Measurements from ENCODE around the gene TWIST2. TPM values are rescaled to one million over a fixed set of nuclear protein-coding genes. Genes with fewer than 3 reads are reported as not detected.
A peak's percentile ranks its signal among the peaks of the same experiment; 100 is the strongest.

TWIST2 gene
- total RNA-seq, 1 experiment from 2014 or later = 5.0 TPM

GRCh38 chr2:238952261-238952919 is 104.5 kb downstream of the TWIST2 start:
- H3K4me1 ChIP-seq (replicated peaks; ENCODE audit: insufficient read depth) = peaks cover 29% of the 10 kb centered on the region
- H3K36me3 ChIP-seq (ENCODE audit: low read depth) = no peaks in the 10 kb centered on the region
- no peak overlapping the region for H3K4me2 ChIP-seq
- H2AFZ ChIP-seq = no peak overlapping the region
- H4K20me1 ChIP-seq (ENCODE audit: insufficient read depth) = no peaks in the 10 kb centered on the region; the same call in 1 of the 2 replicates
- H3K27ac ChIP-seq = no peak overlapping the region
- BruUV-seq (replicated peaks) = no TSS peak
- H3K9me3 ChIP-seq (ENCODE audit: insufficient read depth, low read depth) = 0 out of 2 replicates have a peak, but pooled peaks cover 3% of the 10 kb centered on the region
- DNase-seq = no peak
- no peaks in the 10 kb centered on the region; the same call in 1 of the 2 replicates for H3K9me2 ChIP-seq (ENCODE audit: insufficient read depth)
- no peaks in the 10 kb centered on the region for H3K27me3 ChIP-seq (ENCODE audit: insufficient read depth, low read depth)
- CTCF ChIA-PET = no interaction called here
- no peak overlapping the region for H3K4me3 ChIP-seq
- no peaks in the 10 kb centered on the region for H3K79me2 ChIP-seq (ENCODE audit: low read depth)
- POLR2A ChIA-PET (ENCODE audit: unreplicated experiment) = no interaction called here
- intact Hi-C loops (cut with micrococcal nuclease; ENCODE audit: unreplicated experiment) = no loop called here
- TF ChIP-seq EZH2 (IDR thresholded peaks at IDR 0.05; ENCODE audit: low read depth) = no peak
- TF ChIP-seq, protein P1, sequence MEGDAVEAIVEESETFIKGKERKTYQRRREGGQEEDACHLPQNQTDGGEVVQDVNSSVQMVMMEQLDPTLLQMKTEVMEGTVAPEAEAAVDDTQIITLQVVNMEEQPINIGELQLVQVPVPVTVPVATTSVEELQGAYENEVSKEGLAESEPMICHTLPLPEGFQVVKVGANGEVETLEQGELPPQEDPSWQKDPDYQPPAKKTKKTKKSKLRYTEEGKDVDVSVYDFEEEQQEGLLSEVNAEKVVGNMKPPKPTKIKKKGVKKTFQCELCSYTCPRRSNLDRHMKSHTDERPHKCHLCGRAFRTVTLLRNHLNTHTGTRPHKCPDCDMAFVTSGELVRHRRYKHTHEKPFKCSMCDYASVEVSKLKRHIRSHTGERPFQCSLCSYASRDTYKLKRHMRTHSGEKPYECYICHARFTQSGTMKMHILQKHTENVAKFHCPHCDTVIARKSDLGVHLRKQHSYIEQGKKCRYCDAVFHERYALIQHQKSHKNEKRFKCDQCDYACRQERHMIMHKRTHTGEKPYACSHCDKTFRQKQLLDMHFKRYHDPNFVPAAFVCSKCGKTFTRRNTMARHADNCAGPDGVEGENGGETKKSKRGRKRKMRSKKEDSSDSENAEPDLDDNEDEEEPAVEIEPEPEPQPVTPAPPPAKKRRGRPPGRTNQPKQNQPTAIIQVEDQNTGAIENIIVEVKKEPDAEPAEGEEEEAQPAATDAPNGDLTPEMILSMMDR (conservative IDR thresholded peaks at IDR 0.05) = no peak
- H3F3A ChIP-seq (ENCODE audit: insufficient read depth, low read depth) = peaks cover 14% of the 10 kb centered on the region

GRCh38 chr2:238954841-238955591 is 107.1 kb downstream of the TWIST2 start:
- H3K79me2 ChIP-seq (ENCODE audit: low read depth) = no peaks in the 10 kb centered on the region
- no peak overlapping the region for H2AFZ ChIP-seq
- no peaks in the 10 kb centered on the region for H3K36me3 ChIP-seq (ENCODE audit: low read depth)
- no peaks in the 10 kb centered on the region; the same call in 1 of the 2 replicates for H4K20me1 ChIP-seq (ENCODE audit: insufficient read depth)
- no peak for DNase-seq
- BruUV-seq (replicated peaks) = no TSS peak
- 0 out of 2 replicates have a peak, but pooled peaks cover 3% of the 10 kb centered on the region for H3K9me3 ChIP-seq (ENCODE audit: insufficient read depth, low read depth)
- ChIA-PET CTCF (no interaction called here), POLR2A (ENCODE audit: unreplicated experiment) (no interaction called here)
- H3F3A ChIP-seq (ENCODE audit: insufficient read depth, low read depth) = no peaks in the 10 kb centered on the region
- H3K4me1 ChIP-seq (replicated peaks; ENCODE audit: insufficient read depth) = peaks cover 9% of the 10 kb centered on the region; the same call in 1 of the 2 replicates
- H3K27ac ChIP-seq = no peak overlapping the region
- H3K4me2 ChIP-seq = no peak overlapping the region
- H3K4me3 ChIP-seq = no peak overlapping the region
- intact Hi-C loops (cut with micrococcal nuclease; ENCODE audit: unreplicated experiment) = no loop called here
- peaks cover 9% of the 10 kb centered on the region; the same call in 1 of the 2 replicates for H3K27me3 ChIP-seq (ENCODE audit: insufficient read depth, low read depth)
- TF ChIP-seq, protein P1 (conservative IDR thresholded peaks at IDR 0.05) = no peak
- no peaks in the 10 kb centered on the region; the same call in 1 of the 2 replicates for H3K9me2 ChIP-seq (ENCODE audit: insufficient read depth)

DNA sequence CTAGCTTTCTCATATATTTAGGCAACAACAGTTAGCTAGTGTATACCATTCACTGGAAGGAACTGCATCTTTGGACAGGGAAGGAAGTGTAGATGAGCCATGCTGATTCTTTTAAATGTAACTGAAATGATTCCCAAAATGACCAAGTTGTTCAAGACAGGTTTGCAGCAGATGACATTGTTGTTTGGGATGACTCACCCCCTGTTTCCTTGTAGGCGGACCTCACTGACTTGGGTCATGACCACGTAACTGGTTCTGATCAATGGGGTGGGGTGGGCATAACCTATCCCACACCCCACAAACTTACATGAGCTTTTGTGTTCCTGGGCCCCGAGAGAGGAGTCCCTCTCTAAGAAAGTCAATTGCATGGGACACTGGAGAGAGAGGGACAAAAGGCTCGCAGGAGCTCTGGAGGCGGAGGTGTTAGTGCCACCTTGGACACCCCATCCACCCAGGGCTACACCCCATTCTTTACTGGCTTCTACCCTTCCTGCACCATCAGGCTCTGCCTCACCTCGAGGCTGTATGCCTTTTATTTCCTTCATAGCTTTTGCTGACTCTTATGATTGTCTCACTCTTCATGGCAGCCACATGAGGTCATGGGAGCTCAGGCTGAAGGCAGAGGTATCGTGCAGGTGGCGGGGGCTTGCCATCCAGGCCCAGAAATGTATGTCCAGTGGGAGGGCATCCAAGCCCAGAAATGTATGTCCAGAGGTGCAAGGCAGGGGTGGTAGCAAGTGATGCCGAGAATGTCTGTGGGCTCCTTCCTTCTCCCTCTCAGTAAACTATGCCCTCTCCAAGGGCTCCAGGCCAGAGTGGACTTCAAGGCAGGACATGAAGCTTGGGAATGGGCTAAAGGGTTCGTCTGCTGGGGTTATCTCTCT is 108.0 kb downstream of the TWIST2 start:
- H3K27ac ChIP-seq = no peak overlapping the region
- H3K9me3 ChIP-seq (ENCODE audit: insufficient read depth, low read depth) = 0 out of 2 replicates have a peak, but pooled peaks cover 2% of the 10 kb centered on the region
- no peaks in the 10 kb centered on the region for H3K79me2 ChIP-seq (ENCODE audit: low read depth)
- no peaks in the 10 kb centered on the region for H3K36me3 ChIP-seq (ENCODE audit: low read depth)
- H3K4me2 ChIP-seq = peak overlapping the region; percentile 11; the same call in 1 of the 2 replicates
- H2AFZ ChIP-seq = no peak overlapping the region
- no peak for DNase-seq
- no peaks in the 10 kb centered on the region for H3F3A ChIP-seq (ENCODE audit: insufficient read depth, low read depth)
- no peaks in the 10 kb centered on the region; the same call in 1 of the 2 replicates for H4K20me1 ChIP-seq (ENCODE audit: insufficient read depth)
- no peaks in the 10 kb centered on the region; the same call in 1 of the 2 replicates for H3K9me2 ChIP-seq (ENCODE audit: insufficient read depth)
- ChIA-PET POLR2A (ENCODE audit: unreplicated experiment) (interaction anchor here (0.7 kb wide), 1 partner anchor 81 kb away, joined by 6 read pairs; no protein-coding TSS in a partner anchor), CTCF (interaction anchor here (0.5 kb wide), 1 partner anchor 767 kb away, joined by 3 read pairs; no protein-coding TSS in a partner anchor)
- no peak for TF ChIP-seq EZH2 (IDR thresholded peaks at IDR 0.05; ENCODE audit: low read depth)
- TF ChIP-seq, protein P1 (conservative IDR thresholded peaks at IDR 0.05) = no peak
- H3K27me3 ChIP-seq (ENCODE audit: insufficient read depth, low read depth) = peaks cover 9% of the 10 kb centered on the region; the same call in 1 of the 2 replicates
- H3K4me1 ChIP-seq (replicated peaks; ENCODE audit: insufficient read depth) = peaks cover 9% of the 10 kb centered on the region; the same call in 1 of the 2 replicates
- H3K4me3 ChIP-seq = no peak overlapping the region
- intact Hi-C loops (cut with micrococcal nuclease; ENCODE audit: unreplicated experiment) = no loop called here
- no TSS peak for BruUV-seq (replicated peaks)
